BE2C (cell line): ENCODE measurements around the gene DOK7.

Experiments used
- DNase-seq: peaks from one replicate; pipeline ENCODE4 v3.0.0-alpha.2; 2020
- H3K27me3 ChIP-seq: fragments of 250-450 bp; sonication (Bioruptor Pico); 2 replicates; pipeline ENCODE4 v1.5.1; 2020; ENCODE audit warnings: mild to moderate bottlenecking
- H3K36me3 ChIP-seq: fragments of 250-450 bp; sonication (Bioruptor Pico); 2 replicates; pipeline ENCODE4 v1.5.1; 2020; ENCODE audit warnings: mild to moderate bottlenecking
- H3K4me1 ChIP-seq: fragments of 250-450 bp; sonication (Bioruptor Pico); 2 replicates; pipeline ENCODE4 v1.5.1; 2020
- H3K4me3 ChIP-seq: 2 replicates; pipeline ENCODE4 v1.5.1; 2011; ENCODE audit warnings: low read depth, low read length
- H3K9me3 ChIP-seq: fragments of 250-450 bp; sonication (Bioruptor Pico); 2 replicates; pipeline ENCODE4 v1.5.1; 2020
- TF ChIP-seq, protein P1 (sequence below): IDR thresholded peaks from 2 replicates; pipeline ENCODE4 v1.5.1; 2012; ENCODE audit warnings: mild to moderate bottlenecking, low read depth, low read length

Gene DOK7

DNA sequence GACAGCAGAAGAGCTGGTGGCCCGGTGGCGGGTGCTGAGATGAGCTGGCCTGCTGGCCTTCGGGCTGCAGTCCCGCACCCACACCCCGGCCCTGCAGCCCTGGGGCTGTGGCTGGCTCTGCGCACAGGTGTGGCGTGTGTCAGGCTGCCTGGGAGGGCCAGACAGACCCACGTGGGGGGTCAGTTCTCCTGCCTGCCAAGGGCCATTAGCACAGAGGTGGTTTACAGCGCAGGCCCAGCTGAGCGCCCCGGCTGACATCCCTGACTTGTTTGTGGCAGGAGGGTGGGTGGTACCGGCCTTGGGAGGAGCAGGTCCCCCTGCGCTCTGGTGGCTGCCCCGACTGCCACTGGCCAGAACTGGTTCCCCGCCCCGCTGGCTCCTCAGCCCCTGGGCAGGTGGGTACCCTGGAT is 30.7 kb upstream of the DOK7 start:
- H3K4me3 ChIP-seq: no peak overlapping the region
- H3K27me3 ChIP-seq: no peaks in the 10 kb centered on the region
- H3K9me3 ChIP-seq: no peaks in the 10 kb centered on the region
- DNase-seq: no peak
- TF ChIP-seq, protein P1, sequence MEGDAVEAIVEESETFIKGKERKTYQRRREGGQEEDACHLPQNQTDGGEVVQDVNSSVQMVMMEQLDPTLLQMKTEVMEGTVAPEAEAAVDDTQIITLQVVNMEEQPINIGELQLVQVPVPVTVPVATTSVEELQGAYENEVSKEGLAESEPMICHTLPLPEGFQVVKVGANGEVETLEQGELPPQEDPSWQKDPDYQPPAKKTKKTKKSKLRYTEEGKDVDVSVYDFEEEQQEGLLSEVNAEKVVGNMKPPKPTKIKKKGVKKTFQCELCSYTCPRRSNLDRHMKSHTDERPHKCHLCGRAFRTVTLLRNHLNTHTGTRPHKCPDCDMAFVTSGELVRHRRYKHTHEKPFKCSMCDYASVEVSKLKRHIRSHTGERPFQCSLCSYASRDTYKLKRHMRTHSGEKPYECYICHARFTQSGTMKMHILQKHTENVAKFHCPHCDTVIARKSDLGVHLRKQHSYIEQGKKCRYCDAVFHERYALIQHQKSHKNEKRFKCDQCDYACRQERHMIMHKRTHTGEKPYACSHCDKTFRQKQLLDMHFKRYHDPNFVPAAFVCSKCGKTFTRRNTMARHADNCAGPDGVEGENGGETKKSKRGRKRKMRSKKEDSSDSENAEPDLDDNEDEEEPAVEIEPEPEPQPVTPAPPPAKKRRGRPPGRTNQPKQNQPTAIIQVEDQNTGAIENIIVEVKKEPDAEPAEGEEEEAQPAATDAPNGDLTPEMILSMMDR: no peak
- no peaks in the 10 kb centered on the region for H3K4me1 ChIP-seq
- no peaks in the 10 kb centered on the region for H3K36me3 ChIP-seq

DNA sequence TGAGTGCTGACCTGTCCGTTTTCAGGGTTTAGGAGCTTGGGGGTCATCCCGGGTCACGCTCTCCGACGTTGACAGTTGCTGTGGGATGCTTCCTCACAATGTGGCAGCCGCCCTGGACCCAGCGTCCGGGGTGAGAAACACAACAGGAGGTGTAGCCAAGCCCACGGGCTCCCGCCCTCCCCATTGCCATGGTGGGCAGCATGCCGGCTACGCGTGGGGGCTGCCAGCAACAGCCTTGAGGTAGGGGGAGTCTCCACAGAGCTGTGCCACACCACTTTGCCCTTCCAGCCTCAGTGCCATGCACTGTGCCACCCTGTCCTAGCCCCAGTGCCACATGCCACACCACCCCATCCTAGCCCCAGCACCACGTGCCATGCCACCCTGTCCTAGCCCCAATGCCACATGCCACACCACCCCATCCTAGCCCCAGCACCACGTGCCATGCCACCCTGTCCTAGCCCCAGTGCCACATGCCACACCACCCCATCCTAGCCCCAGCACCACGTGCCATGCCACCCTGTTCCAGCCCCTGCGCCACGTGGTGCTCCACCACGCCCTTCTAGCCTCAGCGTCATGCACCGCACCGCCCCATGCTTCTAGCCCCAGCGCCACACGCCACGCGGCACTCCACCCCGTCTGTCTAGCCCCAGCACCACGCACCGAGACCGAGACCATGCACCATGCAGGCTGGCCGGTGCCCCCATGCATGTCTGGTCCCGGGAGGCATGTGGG is 29.8 kb upstream of the DOK7 start:
- H3K9me3 ChIP-seq: no peaks in the 10 kb centered on the region
- no peaks in the 10 kb centered on the region for H3K27me3 ChIP-seq
- no peaks in the 10 kb centered on the region for H3K4me1 ChIP-seq
- no peak for DNase-seq
- TF ChIP-seq, protein P1: no peak
- H3K4me3 ChIP-seq: no peak overlapping the region
- no peaks in the 10 kb centered on the region for H3K36me3 ChIP-seq

DNA sequence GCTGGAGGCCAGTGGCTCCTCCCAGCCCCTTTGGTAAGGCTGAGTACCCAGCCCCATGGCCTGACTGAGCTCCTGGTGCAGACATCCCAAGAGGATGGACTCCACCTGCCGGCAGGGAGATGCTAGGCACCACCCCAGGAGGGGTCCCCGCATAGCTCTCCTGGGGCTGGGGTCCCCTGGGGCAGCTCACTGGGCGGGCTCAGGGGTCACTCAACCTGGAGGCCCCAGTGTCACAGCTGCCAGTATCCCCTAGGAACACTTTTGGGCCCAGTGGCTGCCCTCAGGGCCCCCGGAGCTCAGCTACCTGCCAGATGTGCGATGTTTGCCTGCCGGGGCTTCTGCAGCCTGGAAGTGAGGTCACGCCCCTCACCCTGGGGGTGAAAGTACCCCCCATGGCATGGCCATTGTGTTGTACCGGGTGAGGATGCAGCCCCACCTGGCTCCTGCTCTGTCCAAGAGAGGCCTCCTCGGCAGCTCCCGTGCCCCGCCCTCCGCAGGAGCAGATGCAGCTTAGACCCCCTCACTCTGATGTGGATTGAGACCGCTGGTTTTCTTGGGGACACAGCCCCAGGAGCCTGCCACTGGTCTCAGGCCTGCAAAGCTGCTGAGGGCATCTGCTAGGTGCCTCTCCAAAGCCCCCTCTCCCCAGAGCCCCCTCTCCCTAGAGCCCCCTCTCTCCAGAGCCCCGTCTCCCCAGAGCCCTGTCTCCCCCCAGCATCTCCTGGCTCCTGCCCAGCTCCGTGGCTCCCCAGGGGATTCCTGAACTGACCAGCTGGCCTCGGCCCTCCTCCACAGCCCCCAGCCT is 28.0 kb upstream of the DOK7 start:
- no peak overlapping the region for H3K4me3 ChIP-seq
- H3K4me1 ChIP-seq: no peaks in the 10 kb centered on the region
- TF ChIP-seq, protein P1: 0 out of 2 replicates have a peak, but pooled peaks have one; percentile 14
- H3K9me3 ChIP-seq: no peaks in the 10 kb centered on the region
- H3K27me3 ChIP-seq: no peaks in the 10 kb centered on the region
- DNase-seq: no peak
- H3K36me3 ChIP-seq: no peaks in the 10 kb centered on the region

DNA sequence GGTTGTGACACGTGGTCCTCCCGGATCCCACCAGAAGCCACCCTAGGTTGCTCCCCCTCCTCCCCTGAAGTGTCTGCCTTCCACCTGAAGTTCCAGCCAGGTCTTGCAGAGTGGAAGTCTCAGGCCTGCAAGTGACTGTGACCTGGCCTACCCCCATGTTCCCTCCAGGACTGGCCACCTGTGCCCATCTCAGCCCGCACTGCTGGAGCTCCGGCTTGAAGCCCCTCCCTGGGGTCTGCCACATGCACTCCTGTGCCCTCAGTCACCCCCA is 27.5 kb upstream of the DOK7 start:
- TF ChIP-seq, protein P1: no peak
- Histone ChIP-seq H3K4me1 (no peaks in the 10 kb centered on the region), H3K9me3 (no peaks in the 10 kb centered on the region), H3K4me3 (no peak overlapping the region), H3K27me3 (no peaks in the 10 kb centered on the region), H3K36me3 (no peaks in the 10 kb centered on the region)
- DNase-seq: no peak

DNA sequence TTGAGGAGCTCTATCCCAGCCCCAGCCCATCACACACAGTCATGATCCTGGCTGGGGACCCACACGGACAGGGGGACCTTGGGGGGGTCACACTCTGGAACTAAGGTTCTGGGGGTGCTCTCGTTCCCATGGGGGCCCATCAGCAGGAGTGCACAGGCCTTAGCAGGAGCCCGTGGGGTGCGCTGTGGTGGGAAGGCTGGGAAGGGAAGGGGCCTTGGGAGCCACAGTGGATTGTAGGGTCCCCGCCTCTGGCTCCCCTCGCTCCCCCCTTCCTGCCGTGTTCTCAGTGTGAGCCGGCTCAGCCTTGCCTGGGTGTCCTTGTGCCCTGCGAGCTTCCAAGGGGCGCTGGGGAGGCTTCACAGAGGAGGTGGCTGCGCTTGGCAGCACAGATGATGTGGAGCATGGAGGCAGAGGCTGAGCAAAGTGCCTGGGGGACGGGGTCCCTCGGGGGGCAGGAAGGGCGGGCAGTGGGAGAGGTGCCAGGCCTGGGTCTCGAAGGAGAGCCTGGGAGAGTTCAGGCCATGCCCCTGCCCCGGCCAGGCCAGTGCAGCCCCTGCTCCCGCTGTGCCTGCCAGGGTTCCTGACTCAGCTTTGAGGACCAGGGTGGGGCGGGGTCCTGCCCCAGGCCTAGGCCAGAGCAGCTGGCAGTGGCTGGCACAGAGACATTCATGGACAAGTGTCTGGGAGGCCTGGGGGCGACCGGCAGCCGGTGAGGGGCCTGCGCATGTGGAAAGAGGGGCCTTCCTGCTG is 26.9 kb upstream of the DOK7 start:
- DNase-seq: no peak
- no peaks in the 10 kb centered on the region for H3K9me3 ChIP-seq
- H3K27me3 ChIP-seq: no peaks in the 10 kb centered on the region
- TF ChIP-seq, protein P1: no peak
- no peaks in the 10 kb centered on the region for H3K4me1 ChIP-seq
- H3K36me3 ChIP-seq: no peaks in the 10 kb centered on the region
- H3K4me3 ChIP-seq: no peak overlapping the region
